ENCODE measurements around the gene SLC35F4. TPM values are rescaled to one million over a fixed set of nuclear protein-coding genes. Genes with fewer than 3 reads are reported as not detected.

Gene SLC35F4
- total RNA-seq, result not detected

DNA sequence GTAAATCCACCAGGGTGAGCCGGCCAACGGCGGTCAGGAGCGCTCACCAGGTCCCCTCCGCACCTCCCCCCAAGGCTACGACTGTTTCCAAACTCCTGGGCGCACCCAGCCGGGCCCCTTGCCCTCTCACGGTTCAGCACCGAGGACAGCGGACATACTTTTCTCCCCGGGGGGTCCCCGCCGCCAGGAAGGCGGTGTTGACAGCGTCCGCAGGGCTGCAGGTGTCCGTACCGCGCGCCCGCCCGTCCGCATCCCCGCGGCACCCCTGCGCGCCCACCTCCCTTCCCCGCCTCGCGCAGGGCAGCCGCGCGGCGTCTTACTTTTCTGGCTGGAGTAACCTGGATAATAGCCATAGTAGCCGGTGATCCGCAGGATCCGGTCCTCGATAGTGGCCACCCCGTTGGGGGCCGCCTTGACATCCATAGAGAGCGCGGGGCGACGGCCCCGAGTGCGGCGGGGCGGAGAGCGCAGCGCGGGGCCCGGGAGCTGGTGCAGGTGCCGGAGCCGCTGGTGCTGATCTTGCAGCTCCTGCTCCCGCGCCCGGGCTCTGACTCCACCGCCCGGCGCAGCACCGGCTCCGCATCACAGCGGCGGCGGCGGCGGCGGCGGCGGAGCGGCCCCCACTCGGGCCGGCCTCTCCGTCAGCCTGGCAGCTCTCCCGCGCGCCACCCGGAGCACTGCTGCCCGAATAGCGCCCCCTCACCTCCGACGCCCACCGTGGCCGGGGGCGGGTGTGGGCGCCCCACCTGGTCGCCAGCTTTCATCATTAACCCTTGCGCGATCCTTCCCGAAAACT lies at the start of gene SLC35F4:
Gene SLC35F4 (minus strand): TSS at position 690 of the 796 bp plus-strand sequence.
- Histone ChIP-seq H3K9me3 (ENCODE audit: control insufficient read depth in 3 of 3, low read length in 3 of 3) (no peaks in the 10 kb centered on the region), H3K27ac (ENCODE audit: low read depth, low read length) (no peak within 1 kb of the TSS), H3K27me3 (ENCODE audit: control insufficient read depth in 3 of 3, insufficient read depth in 3 of 3, low read length in 3 of 3) (peaks cover 15 to 24% (median 24%) of the 10 kb centered on the region in 3 donors), H3K36me3 (ENCODE audit: control insufficient read depth in 3 of 3, insufficient read depth in 3 of 3, low read length in 3 of 3) (no peaks in the 10 kb centered on the region), H3K4me3 (ENCODE audit: low read length in 3 of 3) (no peak within 1 kb of the TSS), H3K4me1 (ENCODE audit: control insufficient read depth in 3 of 3, insufficient read depth in 3 of 3, low read length in 3 of 3) (no peaks in the 10 kb centered on the region), H3K9ac (ENCODE audit: low read depth in 1 of 3, low read length in 3 of 3) (no peak within 1 kb of the TSS)

DNA sequence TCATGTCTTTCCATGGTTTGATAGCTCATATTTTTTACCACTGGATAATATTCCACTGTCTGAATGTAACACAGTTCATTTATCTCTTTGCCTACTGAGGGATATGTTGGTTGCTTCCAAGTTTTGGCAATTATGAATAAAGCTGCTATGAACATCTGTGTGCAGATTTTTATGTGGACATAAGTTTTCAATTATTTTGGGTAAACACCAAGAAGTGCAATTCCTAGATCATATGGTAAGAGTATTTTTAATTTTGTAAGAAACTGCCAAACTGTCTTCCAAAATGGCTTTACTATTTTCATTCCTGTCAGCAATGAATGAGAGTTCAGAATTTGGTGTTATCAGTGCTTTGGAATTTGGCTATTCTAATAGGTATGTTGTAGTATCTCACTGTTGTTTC lies 43.7 kb upstream of the SLC35F4 start:
- H3K36me3 ChIP-seq (ENCODE audit: control insufficient read depth in 3 of 3, insufficient read depth in 3 of 3, low read length in 3 of 3), result no peaks in the 10 kb centered on the region
- no peaks in the 10 kb centered on the region for H3K9me3 ChIP-seq (ENCODE audit: control insufficient read depth in 3 of 3, low read length in 3 of 3)
- no peak overlapping the region for H3K4me3 ChIP-seq (ENCODE audit: low read length in 3 of 3)
- no peak overlapping the region for H3K9ac ChIP-seq (ENCODE audit: low read depth in 1 of 3, low read length in 3 of 3)
- H3K4me1 ChIP-seq (ENCODE audit: control insufficient read depth in 3 of 3, insufficient read depth in 3 of 3, low read length in 3 of 3), result no peaks in the 10 kb centered on the region
- no peak overlapping the region for H3K27ac ChIP-seq (ENCODE audit: low read depth, low read length)
- peaks cover 0 to under 1% (median 0%) of the 10 kb centered on the region in 3 donors for H3K27me3 ChIP-seq (ENCODE audit: control insufficient read depth in 3 of 3, insufficient read depth in 3 of 3, low read length in 3 of 3)

DNA sequence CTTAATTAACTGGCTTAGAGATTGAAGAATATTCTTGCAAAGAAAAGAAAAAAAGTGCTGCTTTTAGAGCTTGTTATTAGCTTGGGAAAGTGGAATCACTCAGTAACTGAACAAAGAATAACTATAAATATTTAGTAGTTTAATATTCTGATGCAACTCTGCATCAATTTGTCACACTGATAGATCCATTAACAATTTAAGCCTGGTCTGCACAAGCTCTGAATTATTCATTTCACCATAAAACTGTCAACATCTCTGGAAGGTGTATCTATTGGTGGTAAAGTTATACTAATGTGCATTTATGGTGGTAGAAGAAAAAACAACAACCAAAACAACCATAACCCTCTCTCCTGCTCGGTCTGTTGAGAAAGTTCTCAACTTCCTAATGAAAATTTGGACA lies 38.1 kb upstream of the SLC35F4 start:
- no peaks in the 10 kb centered on the region for H3K4me1 ChIP-seq (ENCODE audit: control insufficient read depth in 3 of 3, insufficient read depth in 3 of 3, low read length in 3 of 3)
- H3K27me3 ChIP-seq (ENCODE audit: control insufficient read depth in 3 of 3, insufficient read depth in 3 of 3, low read length in 3 of 3), result no peaks in the 10 kb centered on the region
- no peaks in the 10 kb centered on the region for H3K9me3 ChIP-seq (ENCODE audit: control insufficient read depth in 3 of 3, low read length in 3 of 3)
- no peak overlapping the region for H3K4me3 ChIP-seq (ENCODE audit: low read length in 3 of 3)
- H3K36me3 ChIP-seq (ENCODE audit: control insufficient read depth in 3 of 3, insufficient read depth in 3 of 3, low read length in 3 of 3), result no peaks in the 10 kb centered on the region
- H3K9ac ChIP-seq (ENCODE audit: low read depth in 1 of 3, low read length in 3 of 3), result no peak overlapping the region
- H3K27ac ChIP-seq (ENCODE audit: low read depth, low read length), result no peak overlapping the region

DNA sequence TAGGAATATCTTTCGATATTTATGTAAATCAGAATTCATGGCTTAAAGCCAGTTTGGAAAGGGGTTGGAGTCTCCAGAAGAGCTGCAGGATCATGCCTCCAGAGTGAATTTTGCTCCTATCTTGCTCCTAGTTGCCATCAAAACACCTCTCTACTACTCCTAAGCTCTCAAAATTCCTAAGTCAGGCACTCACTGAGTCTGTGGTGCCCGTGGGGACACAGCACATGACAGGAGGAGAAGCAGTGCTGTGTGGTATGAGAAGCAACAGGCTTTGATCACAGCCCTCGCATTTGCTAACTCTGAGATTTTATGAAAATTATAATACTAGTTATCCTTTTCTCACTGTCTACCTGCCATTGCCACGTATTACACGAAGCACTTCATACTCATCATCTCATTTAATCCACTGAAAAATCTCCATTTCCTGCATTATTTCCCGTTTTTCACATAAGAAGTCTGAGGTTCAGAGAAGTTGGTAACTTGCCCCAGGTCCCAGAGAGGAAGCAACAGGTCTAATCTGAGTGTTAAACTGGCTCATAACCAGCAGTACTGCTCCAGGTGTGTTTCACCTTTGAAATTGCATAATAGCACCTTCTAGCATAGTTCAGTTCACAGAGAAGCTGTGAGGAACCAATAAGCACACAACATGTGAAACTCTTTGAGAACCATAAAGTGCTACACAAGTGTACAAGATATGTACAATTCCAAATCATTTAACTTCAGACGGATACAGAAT lies 33.1 kb upstream of the SLC35F4 start:
- no peak overlapping the region for H3K4me3 ChIP-seq (ENCODE audit: low read length in 3 of 3)
- no peaks in the 10 kb centered on the region for H3K36me3 ChIP-seq (ENCODE audit: control insufficient read depth in 3 of 3, insufficient read depth in 3 of 3, low read length in 3 of 3)
- H3K4me1 ChIP-seq (ENCODE audit: control insufficient read depth in 3 of 3, insufficient read depth in 3 of 3, low read length in 3 of 3), result no peaks in the 10 kb centered on the region
- no peaks in the 10 kb centered on the region for H3K27me3 ChIP-seq (ENCODE audit: control insufficient read depth in 3 of 3, insufficient read depth in 3 of 3, low read length in 3 of 3)
- H3K9me3 ChIP-seq (ENCODE audit: control insufficient read depth in 3 of 3, low read length in 3 of 3), result no peaks in the 10 kb centered on the region
- H3K27ac ChIP-seq (ENCODE audit: low read depth, low read length), result no peak overlapping the region
- no peak overlapping the region for H3K9ac ChIP-seq (ENCODE audit: low read depth in 1 of 3, low read length in 3 of 3)

DNA sequence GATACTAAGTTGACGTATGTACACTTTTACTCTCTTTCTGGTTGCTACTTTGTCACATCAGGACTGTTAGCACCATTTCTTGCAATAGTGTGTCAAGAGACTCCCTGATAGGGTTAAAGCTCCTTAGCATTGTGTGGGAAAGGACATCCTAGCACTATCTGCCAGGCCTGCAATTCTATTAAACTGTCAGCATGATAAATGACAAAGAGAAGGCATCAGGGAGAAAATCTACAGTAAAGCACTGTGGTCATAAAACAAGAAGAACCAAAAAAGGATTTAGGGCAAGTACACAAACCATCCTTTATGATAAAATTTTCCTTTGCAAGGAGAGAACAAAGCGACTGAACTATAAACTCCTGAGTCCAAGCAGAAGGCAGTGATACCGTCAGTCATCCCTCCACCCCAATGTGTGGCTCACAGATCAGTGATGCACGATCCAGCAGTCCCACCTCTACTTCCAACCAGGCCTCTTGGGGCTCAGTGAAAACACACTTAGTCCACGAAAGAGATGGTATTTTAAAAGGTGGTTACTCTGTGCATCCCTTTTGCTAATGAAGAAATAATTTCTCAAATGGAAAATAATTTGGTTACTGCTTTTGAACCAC lies 31.4 kb upstream of the SLC35F4 start:
- Histone ChIP-seq H3K9ac (ENCODE audit: low read depth in 1 of 3, low read length in 3 of 3) (no peak overlapping the region), H3K9me3 (ENCODE audit: control insufficient read depth in 3 of 3, low read length in 3 of 3) (no peaks in the 10 kb centered on the region), H3K27me3 (ENCODE audit: control insufficient read depth in 3 of 3, insufficient read depth in 3 of 3, low read length in 3 of 3) (no peaks in the 10 kb centered on the region), H3K27ac (ENCODE audit: low read depth, low read length) (no peak overlapping the region), H3K4me1 (ENCODE audit: control insufficient read depth in 3 of 3, insufficient read depth in 3 of 3, low read length in 3 of 3) (no peaks in the 10 kb centered on the region), H3K4me3 (ENCODE audit: low read length in 3 of 3) (no peak overlapping the region), H3K36me3 (ENCODE audit: control insufficient read depth in 3 of 3, insufficient read depth in 3 of 3, low read length in 3 of 3) (no peaks in the 10 kb centered on the region)

DNA sequence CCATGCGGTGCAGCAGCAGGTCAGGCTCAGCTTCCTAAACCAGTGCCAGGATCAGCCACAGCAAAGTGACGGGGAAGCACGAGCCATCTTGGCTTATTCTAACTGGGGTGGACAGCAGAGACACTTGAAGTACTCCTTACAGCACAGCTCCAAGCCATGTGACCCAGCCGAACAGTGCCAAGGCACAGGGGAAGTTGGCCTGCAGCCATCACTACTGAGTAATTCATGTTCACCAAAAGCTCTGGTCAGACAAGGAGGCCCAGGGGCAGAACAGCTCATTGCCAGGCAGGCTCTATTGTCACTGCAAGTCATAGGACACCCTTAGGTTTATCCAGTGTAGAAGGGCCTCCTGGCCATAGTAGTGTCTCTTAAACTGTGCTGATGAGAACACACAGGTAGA lies 23.4 kb upstream of the SLC35F4 start:
- H3K36me3 ChIP-seq (ENCODE audit: control insufficient read depth in 3 of 3, insufficient read depth in 3 of 3, low read length in 3 of 3), result no peaks in the 10 kb centered on the region
- H3K9me3 ChIP-seq (ENCODE audit: control insufficient read depth in 3 of 3, low read length in 3 of 3), result peaks cover 0 to 2% (median 0%) of the 10 kb centered on the region in 3 donors
- H3K4me1 ChIP-seq (ENCODE audit: control insufficient read depth in 3 of 3, insufficient read depth in 3 of 3, low read length in 3 of 3), result no peaks in the 10 kb centered on the region
- H3K27me3 ChIP-seq (ENCODE audit: control insufficient read depth in 3 of 3, insufficient read depth in 3 of 3, low read length in 3 of 3), result no peaks in the 10 kb centered on the region
- no peak overlapping the region for H3K4me3 ChIP-seq (ENCODE audit: low read length in 3 of 3)
- H3K27ac ChIP-seq (ENCODE audit: low read depth, low read length), result no peak overlapping the region
- no peak overlapping the region for H3K9ac ChIP-seq (ENCODE audit: low read depth in 1 of 3, low read length in 3 of 3)

DNA sequence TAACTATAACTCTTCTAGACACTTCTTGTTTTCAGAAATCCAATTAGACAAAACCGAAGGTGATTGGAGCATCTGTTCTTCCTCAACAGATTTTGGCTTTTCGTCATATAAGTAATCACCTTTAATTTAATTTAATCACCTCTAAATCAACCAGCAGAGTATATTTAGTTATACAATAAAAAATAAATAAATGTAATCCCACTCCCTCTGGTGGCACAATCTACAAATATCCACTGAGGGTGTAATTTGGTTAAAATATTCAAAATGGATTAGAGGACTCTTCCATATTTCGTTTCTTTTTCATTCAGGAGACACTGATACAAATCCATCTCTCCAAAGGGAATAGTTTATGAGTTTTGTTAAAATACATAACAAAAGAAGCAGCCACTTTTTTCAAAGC lies 18.3 kb upstream of the SLC35F4 start:
- Histone ChIP-seq H3K9ac (ENCODE audit: low read depth in 1 of 3, low read length in 3 of 3) (no peak overlapping the region), H3K27me3 (ENCODE audit: control insufficient read depth in 3 of 3, insufficient read depth in 3 of 3, low read length in 3 of 3) (no peaks in the 10 kb centered on the region), H3K4me3 (ENCODE audit: low read length in 3 of 3) (no peak overlapping the region), H3K9me3 (ENCODE audit: control insufficient read depth in 3 of 3, low read length in 3 of 3) (peaks cover 0 to 2% (median 0%) of the 10 kb centered on the region in 3 donors), H3K36me3 (ENCODE audit: control insufficient read depth in 3 of 3, insufficient read depth in 3 of 3, low read length in 3 of 3) (no peaks in the 10 kb centered on the region), H3K4me1 (ENCODE audit: control insufficient read depth in 3 of 3, insufficient read depth in 3 of 3, low read length in 3 of 3) (no peaks in the 10 kb centered on the region), H3K27ac (ENCODE audit: low read depth, low read length) (no peak overlapping the region)

DNA sequence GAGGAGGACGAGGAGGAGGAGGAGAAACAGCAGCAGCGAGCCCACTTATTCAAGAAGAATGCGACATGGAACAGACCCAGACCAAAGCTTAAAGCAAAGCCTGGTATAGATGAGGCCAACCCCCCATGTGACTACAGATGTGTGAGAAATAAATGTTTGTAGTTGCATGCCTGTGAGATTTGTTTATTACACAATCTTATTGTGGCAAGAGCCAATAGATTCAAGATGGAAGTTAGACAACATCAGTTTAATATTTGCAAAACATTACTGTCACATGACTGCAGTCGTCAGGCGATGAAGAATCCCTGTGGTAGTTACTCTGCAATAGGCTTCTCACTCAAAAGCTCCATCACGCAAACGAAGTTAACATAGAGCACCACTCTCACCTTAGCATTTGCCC lies 17.2 kb upstream of the SLC35F4 start:
- Histone ChIP-seq H3K4me3 (ENCODE audit: low read length in 3 of 3) (no peak overlapping the region), H3K4me1 (ENCODE audit: control insufficient read depth in 3 of 3, insufficient read depth in 3 of 3, low read length in 3 of 3) (no peaks in the 10 kb centered on the region), H3K36me3 (ENCODE audit: control insufficient read depth in 3 of 3, insufficient read depth in 3 of 3, low read length in 3 of 3) (no peaks in the 10 kb centered on the region), H3K9me3 (ENCODE audit: control insufficient read depth in 3 of 3, low read length in 3 of 3) (no peaks in the 10 kb centered on the region), H3K27me3 (ENCODE audit: control insufficient read depth in 3 of 3, insufficient read depth in 3 of 3, low read length in 3 of 3) (no peaks in the 10 kb centered on the region), H3K9ac (ENCODE audit: low read depth in 1 of 3, low read length in 3 of 3) (no peak overlapping the region), H3K27ac (ENCODE audit: low read depth, low read length) (no peak overlapping the region)

DNA sequence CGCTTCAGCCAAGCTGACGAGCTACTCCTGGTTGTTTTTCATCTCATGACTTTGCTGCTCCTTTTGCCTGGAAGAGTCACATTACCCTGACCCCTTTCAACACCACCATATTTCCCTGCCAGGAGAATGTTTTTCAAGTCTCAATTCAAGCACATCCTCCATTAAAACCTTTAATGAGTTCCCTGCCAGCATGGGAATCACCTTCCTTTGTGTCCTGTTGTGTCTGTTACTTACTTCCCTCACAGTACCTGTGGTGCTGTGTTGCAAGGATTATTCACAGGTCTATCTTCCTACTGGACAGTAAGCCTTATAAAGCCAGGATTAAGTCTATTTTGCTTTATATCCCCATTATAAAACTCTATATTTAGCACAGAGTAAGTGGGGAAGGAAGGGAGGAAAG lies 13.6 kb upstream of the SLC35F4 start:
- no peaks in the 10 kb centered on the region for H3K36me3 ChIP-seq (ENCODE audit: control insufficient read depth in 3 of 3, insufficient read depth in 3 of 3, low read length in 3 of 3)
- H3K27me3 ChIP-seq (ENCODE audit: control insufficient read depth in 3 of 3, insufficient read depth in 3 of 3, low read length in 3 of 3), result peaks cover 0 to under 1% (median 0%) of the 10 kb centered on the region in 3 donors
- no peak overlapping the region for H3K27ac ChIP-seq (ENCODE audit: low read depth, low read length)
- H3K9ac ChIP-seq (ENCODE audit: low read depth in 1 of 3, low read length in 3 of 3), result no peak overlapping the region
- no peak overlapping the region for H3K4me3 ChIP-seq (ENCODE audit: low read length in 3 of 3)
- no peaks in the 10 kb centered on the region for H3K4me1 ChIP-seq (ENCODE audit: control insufficient read depth in 3 of 3, insufficient read depth in 3 of 3, low read length in 3 of 3)
- no peaks in the 10 kb centered on the region for H3K9me3 ChIP-seq (ENCODE audit: control insufficient read depth in 3 of 3, low read length in 3 of 3)

DNA sequence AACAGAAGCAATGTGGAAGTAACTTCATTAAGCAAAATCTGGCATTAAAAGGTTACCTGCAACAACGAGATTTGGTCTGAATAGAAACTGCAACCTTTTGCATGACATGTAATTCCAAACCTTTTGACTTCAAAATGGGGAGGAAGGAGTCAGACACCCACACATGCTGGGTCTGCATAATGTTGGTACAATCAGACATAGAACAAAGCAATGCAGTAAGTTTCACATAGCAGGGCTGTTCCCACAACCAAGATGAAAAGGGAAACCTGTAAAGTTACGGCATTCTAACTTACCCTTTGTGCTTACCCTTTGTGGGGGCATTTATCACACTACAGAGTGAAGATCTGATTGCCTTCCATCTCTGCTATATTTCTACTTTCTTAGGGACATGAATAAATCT lies 10.1 kb upstream of the SLC35F4 start:
- Histone ChIP-seq H3K27ac (ENCODE audit: low read depth, low read length) (no peak overlapping the region), H3K4me1 (ENCODE audit: control insufficient read depth in 3 of 3, insufficient read depth in 3 of 3, low read length in 3 of 3) (no peaks in the 10 kb centered on the region), H3K36me3 (ENCODE audit: control insufficient read depth in 3 of 3, insufficient read depth in 3 of 3, low read length in 3 of 3) (no peaks in the 10 kb centered on the region), H3K27me3 (ENCODE audit: control insufficient read depth in 3 of 3, insufficient read depth in 3 of 3, low read length in 3 of 3) (peaks cover 0 to 3% (median 0%) of the 10 kb centered on the region in 3 donors), H3K9ac (ENCODE audit: low read depth in 1 of 3, low read length in 3 of 3) (no peak overlapping the region), H3K9me3 (ENCODE audit: control insufficient read depth in 3 of 3, low read length in 3 of 3) (no peaks in the 10 kb centered on the region), H3K4me3 (ENCODE audit: low read length in 3 of 3) (no peak overlapping the region)

Measured in skeletal muscle tissue (tissue), 4 donors.